D721Med (cell line): Measurements from ENCODE around the gene MDFIC.

Experiments
- DNase-seq: peaks from one replicate; pipeline ENCODE4 v3.0.0; 2011; ENCODE audit warnings: low spot score; ENCODE audit not compliant: insufficient read length
- FAIRE-seq: peaks from 2 replicates; lab custom pipeline; 2011; peaks lifted over from hg19 to GRCh38; lab: Jason Lieb, UNC
- TF ChIP-seq, protein P1 (sequence below): IDR thresholded peaks from 2 replicates; pipeline ENCODE4 v1.5.1; 2012; ENCODE audit warnings: mild to moderate bottlenecking, control low read depth; ENCODE audit not compliant: insufficient read depth; ENCODE audit errors: missing control alignments

The MDFIC gene

DNA sequence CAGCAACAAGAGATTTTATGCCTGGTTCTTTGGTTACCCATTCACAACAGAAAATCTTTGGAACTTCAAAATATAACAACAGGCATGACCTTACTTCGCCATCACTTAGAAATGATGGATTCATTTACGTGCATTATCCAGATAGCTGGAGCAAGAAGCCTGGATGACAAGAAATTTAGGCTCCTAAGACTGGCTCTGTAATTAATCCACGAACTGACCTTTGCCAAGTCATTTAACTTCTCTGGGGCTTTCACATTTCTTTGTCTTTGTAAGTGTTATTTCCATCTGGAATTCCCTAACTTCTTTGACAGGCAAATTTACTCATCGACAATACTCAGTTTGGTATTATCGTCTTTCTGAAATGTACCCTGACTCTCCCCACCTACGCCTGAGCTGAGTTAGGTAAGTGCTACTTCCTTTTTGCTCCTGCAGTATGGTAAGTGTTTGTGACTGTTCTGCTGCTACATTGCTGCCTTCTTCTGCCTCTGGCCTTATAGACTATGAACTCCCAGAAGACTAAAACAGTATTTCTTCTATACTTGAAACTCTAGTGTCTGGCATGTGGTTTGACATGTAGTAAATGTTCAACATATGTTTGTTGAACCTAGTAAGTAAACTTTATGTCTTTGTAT is 5.5 kb upstream of the MDFIC start:
- FAIRE-seq, result no peak
- TF ChIP-seq, protein P1, sequence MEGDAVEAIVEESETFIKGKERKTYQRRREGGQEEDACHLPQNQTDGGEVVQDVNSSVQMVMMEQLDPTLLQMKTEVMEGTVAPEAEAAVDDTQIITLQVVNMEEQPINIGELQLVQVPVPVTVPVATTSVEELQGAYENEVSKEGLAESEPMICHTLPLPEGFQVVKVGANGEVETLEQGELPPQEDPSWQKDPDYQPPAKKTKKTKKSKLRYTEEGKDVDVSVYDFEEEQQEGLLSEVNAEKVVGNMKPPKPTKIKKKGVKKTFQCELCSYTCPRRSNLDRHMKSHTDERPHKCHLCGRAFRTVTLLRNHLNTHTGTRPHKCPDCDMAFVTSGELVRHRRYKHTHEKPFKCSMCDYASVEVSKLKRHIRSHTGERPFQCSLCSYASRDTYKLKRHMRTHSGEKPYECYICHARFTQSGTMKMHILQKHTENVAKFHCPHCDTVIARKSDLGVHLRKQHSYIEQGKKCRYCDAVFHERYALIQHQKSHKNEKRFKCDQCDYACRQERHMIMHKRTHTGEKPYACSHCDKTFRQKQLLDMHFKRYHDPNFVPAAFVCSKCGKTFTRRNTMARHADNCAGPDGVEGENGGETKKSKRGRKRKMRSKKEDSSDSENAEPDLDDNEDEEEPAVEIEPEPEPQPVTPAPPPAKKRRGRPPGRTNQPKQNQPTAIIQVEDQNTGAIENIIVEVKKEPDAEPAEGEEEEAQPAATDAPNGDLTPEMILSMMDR, result no peak
- no peak for DNase-seq

DNA sequence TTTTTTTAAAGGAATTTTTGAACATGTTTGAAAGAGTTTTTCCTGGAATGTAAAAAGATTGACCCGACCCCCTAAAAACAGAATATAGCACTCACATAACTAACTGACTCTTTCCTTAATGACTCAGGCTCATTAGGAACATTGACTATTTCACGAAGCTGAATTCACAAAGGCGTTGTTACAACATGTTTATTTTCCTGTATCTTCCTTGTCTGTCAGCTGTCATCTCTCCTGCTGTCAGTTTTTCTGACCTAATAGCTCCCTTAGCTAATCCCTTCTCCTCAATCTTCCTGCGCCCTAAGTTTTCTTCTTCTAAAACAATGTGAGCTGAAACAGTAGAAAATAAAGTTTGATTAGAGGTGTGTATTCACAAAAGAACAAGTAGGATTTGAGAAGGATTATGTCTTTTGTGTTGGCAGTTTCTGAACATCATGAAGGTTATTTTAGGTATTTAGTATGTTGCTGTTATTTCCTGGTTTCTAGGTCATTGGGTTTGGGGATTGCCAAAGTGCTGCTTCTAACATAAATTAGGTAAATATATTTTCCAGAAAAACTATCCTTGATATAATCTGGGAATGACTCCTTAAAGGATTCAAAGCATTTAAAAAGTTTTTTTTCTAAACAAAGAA is 4.6 kb upstream of the MDFIC start:
- TF ChIP-seq, protein P1, result no peak
- FAIRE-seq (no peak), DNase-seq (no peak)

- TF ChIP-seq, protein P1, result no peak
- DNase-seq (no peak), FAIRE-seq (no peak)
Measured at GRCh38 chr7:114919587-114919986, 2.3 kb upstream of the MDFIC start.

DNA sequence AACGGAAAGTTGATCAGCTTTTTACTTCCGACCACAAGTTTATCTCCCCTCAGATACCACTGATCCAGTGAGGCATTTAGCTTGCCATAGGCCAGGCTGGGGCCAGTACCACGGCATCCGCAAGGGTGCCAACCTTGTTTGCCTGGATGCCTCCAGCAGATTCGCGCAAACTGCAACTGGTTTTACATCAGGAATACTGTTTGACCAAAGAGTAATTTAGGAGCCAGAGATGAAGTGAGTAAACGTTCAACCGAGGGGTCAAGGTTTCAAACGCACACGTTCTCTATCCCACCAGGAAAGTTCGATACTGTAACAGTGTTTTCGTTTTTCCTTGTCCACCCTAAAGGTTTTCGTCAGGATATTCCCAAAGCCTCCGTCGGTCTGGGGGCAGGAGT is 266 bp upstream of the MDFIC start:
- FAIRE-seq, result no peak
- no peak for DNase-seq
- TF ChIP-seq, protein P1, result no peak

DNA sequence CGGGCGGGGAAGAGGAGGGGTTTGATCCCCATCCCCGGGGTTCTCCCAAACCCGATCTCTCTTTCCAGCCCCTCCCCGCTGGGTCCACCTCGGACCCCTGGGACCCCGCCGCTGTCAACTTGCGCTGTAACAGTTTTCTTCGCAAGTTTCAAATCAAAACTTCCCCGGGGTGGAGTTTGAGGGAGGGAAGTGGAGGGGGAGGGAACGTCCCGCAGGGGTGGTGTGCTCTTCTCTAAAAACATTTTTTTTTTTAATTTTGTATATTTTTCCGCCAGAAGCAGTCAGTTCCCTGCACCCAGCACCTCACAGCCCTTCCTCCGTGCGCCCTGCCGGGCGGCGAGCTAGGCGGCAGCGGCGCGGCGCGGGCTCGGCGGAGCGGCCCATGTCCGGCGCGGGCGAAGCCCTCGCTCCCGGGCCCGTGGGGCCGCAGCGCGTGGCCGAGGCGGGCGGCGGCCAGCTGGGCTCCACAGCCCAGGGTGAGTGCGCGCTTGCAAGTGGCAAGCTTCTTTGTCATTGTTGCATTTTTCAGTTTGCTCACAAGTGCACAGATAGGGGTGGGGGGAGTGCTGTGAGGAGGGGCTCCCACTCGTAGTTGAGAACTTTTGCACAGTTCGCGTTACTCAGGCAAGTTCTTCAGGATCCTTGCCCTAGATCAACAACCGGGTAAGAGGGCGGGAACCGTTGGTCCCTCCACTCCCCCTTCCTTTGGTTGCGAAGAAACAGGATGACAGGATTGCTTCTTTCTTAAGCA is 933 bp downstream of the MDFIC start:
- TF ChIP-seq, protein P1, result no peak
- FAIRE-seq (no peak), DNase-seq (no peak)

- no peak for FAIRE-seq
- DNase-seq, result no peak
- TF ChIP-seq, protein P1, result no peak
Measured at GRCh38 chr7:114923403-114923713, 1.5 kb downstream of the MDFIC start.

- DNase-seq (no peak), FAIRE-seq (no peak)
- TF ChIP-seq, protein P1, result no peak
Measured at GRCh38 chr7:114924038-114924712, 2.3 kb downstream of the MDFIC start.
